DMS79 (cell line): ENCODE data around the gene APELA.
"Not testable (repeated sequence)": the region's sequence is repeated elsewhere in the genome, so short reads cannot be mapped to it uniquely, and the experiment has no call there.

Source experiments
- DNase-seq: peaks from one replicate; lab custom pipeline; 2025; lab: John Stamatoyannopoulos, UW

The APELA gene

GRCh38 chr4:164876700-164877324 lies at the start of gene APELA:
APELA (plus strand) TSS chr4:164877178; CDS start chr4:164877332, 154 bp downstream.
- DNase-seq, result no peak

GRCh38 chr4:164828955-164829354 lies 48.0 kb upstream of the APELA start:
- DNase-seq, result no peak

GRCh38 chr4:164846566-164846965 lies 30.4 kb upstream of the APELA start:
- no peak for DNase-seq

- no peak for DNase-seq
Observed at GRCh38 chr4:164847016-164847415, 30.0 kb upstream of the APELA start.

- no peak for DNase-seq
Observed at GRCh38 chr4:164847967-164848649, 28.9 kb upstream of the APELA start.

- DNase-seq, result no peak
Observed at GRCh38 chr4:164856396-164856795, 20.6 kb upstream of the APELA start.

GRCh38 chr4:164866817-164867490 lies 10.0 kb upstream of the APELA start:
- DNase-seq, result no peak

GRCh38 chr4:164871673-164872072 lies 5.3 kb upstream of the APELA start:
- no peak for DNase-seq

GRCh38 chr4:164872481-164872880 lies 4.5 kb upstream of the APELA start:
- DNase-seq, result no peak

- DNase-seq, result no peak
Observed at GRCh38 chr4:164874789-164875188, 2.2 kb upstream of the APELA start.

- no peak for DNase-seq
Observed at GRCh38 chr4:164880489-164881262, 3.7 kb downstream of the APELA start.

GRCh38 chr4:164888096-164888715 lies 11.2 kb downstream of the APELA start:
- no peak for DNase-seq

- no peak for DNase-seq
Observed at GRCh38 chr4:164890691-164891090, 13.7 kb downstream of the APELA start.

GRCh38 chr4:164892018-164892417 lies 15.0 kb downstream of the APELA start:
- no peak for DNase-seq

- DNase-seq, result no peak
Observed at GRCh38 chr4:164894702-164895101, 17.7 kb downstream of the APELA start.

- no peak for DNase-seq
Observed at GRCh38 chr4:164902608-164903007, 25.6 kb downstream of the APELA start.

- DNase-seq, result no peak
Observed at GRCh38 chr4:164904336-164904735, 27.4 kb downstream of the APELA start.

- DNase-seq, result no peak
Observed at GRCh38 chr4:164904941-164905340, 28.0 kb downstream of the APELA start.

GRCh38 chr4:164906368-164906767 lies 29.4 kb downstream of the APELA start:
- DNase-seq, result no peak

- not testable (repeated sequence) for DNase-seq
Observed at GRCh38 chr4:164913506-164913905, 36.5 kb downstream of the APELA start.

GRCh38 chr4:164918956-164919355 lies 42.0 kb downstream of the APELA start:
- DNase-seq, result no peak

GRCh38 chr4:164924670-164925238 lies 47.8 kb downstream of the APELA start:
- DNase-seq, result no peak
